NCI-H774 (cell line): ENCODE data around the gene RPL4.

Experiments
- DNase-seq: peaks from one replicate; lab custom pipeline; 2025; lab: John Stamatoyannopoulos, UW

The RPL4 gene

GRCh38 chr15:66454143-66454542 is 50.5 kb downstream of the RPL4 start:
- no peak for DNase-seq

- no peak for DNase-seq
These were observed 51.6 kb downstream of the RPL4 start for GRCh38 chr15:66452971-66453580.

GRCh38 chr15:66452420-66452819 is 52.2 kb downstream of the RPL4 start:
- DNase-seq = no peak
